ENCODE measurements around the gene OR6Y1. TPM values are rescaled to one million over a fixed set of nuclear protein-coding genes. Genes with fewer than 3 reads are reported as not detected.

The OR6Y1 gene, protein sequence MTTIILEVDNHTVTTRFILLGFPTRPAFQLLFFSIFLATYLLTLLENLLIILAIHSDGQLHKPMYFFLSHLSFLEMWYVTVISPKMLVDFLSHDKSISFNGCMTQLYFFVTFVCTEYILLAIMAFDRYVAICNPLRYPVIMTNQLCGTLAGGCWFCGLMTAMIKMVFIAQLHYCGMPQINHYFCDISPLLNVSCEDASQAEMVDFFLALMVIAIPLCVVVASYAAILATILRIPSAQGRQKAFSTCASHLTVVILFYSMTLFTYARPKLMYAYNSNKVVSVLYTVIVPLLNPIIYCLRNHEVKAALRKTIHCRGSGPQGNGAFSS
- total RNA-seq = not detected

DNA sequence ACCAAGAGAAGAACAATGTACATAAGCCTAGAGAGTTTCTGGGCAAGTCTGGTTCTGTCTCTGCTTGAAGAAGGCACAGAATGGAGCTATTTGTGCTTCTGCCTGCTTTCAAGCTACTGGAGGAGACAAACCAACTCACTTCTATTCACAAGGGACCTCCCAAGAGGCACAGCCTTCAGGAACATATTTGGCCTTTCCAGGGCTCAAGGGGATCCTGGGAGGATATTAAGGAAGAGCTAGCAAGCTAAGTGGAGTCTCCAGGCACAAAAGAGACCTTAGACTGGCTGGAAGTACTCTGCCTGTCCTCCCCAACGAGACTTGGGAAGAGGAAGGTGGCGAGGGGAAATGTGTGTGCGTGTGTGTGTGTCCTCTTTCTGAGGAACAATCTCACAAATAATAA is at the start of gene OR6Y1:
TSS of gene OR6Y1 (minus strand) at position 54 of the 400 bp plus-strand sequence. CDS start 6,300 bp downstream, outside the sequence.
- no peaks in the 10 kb centered on the region for H3K9me3 ChIP-seq
- H3K27ac ChIP-seq = no peak within 1 kb of the TSS
- TF ChIP-seq POLR2A (IDR thresholded peaks at IDR 0.05) = no peak
- TF ChIP-seq, protein P1, sequence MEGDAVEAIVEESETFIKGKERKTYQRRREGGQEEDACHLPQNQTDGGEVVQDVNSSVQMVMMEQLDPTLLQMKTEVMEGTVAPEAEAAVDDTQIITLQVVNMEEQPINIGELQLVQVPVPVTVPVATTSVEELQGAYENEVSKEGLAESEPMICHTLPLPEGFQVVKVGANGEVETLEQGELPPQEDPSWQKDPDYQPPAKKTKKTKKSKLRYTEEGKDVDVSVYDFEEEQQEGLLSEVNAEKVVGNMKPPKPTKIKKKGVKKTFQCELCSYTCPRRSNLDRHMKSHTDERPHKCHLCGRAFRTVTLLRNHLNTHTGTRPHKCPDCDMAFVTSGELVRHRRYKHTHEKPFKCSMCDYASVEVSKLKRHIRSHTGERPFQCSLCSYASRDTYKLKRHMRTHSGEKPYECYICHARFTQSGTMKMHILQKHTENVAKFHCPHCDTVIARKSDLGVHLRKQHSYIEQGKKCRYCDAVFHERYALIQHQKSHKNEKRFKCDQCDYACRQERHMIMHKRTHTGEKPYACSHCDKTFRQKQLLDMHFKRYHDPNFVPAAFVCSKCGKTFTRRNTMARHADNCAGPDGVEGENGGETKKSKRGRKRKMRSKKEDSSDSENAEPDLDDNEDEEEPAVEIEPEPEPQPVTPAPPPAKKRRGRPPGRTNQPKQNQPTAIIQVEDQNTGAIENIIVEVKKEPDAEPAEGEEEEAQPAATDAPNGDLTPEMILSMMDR (IDR thresholded peaks at IDR 0.05) = no peak
- no peaks in the 10 kb centered on the region for H3K27me3 ChIP-seq
- H3K4me1 ChIP-seq = no peaks in the 10 kb centered on the region
- no peak for DNase-seq
- no peaks in the 10 kb centered on the region for H3K36me3 ChIP-seq
- H3K4me3 ChIP-seq = no peak within 1 kb of the TSS

DNA sequence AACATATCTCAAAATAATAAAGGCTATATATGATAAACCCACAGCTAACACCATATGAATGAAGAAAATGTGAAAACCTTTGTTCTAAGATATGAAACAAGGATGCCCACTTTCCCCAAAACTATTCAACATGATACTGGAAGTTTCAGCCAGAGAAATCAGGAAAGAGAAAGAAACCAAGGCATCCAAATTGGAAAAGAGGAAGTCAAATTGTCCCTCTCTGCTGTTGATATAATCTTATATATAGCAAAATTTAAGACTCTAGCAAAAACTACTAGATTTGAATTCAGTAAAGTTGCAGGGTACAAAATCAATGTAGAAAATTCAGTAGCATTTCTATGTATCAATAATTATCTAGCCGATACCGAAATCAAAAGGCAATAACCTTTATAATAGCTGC is 46.5 kb upstream of the OR6Y1 start:
- Histone ChIP-seq H3K4me3 (no peak overlapping the region), H3K36me3 (no peaks in the 10 kb centered on the region), H3K4me1 (no peaks in the 10 kb centered on the region), H3K27me3 (no peaks in the 10 kb centered on the region), H3K9me3 (peaks cover 0 to 12% (median 2%) of the 10 kb centered on the region in 4 donors), H3K27ac (no peak overlapping the region)
- TF ChIP-seq, protein P1 (IDR thresholded peaks at IDR 0.05) = no peak
- no peak for TF ChIP-seq POLR2A (IDR thresholded peaks at IDR 0.05)
- no peak for DNase-seq

DNA sequence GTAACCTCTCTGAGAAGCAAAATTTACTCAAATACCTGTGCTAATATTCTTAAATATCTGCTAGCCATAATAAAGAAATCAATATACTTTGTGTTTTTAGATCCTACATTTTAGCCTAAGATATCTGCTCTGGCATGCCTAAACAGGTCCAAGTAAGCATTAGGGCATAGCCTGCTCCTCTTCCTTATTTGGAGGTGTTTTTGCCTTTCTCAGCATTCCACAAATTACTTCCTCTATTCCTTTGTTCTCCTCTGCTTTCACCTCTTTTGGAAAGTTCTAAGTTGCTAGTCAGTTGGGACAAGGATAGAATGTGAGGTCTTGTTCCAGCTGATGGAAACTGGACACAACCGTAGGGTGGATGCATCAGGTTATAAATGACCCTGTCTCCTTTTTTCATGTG is 32.7 kb upstream of the OR6Y1 start:
- TF ChIP-seq POLR2A (IDR thresholded peaks at IDR 0.05) = no peak
- TF ChIP-seq, protein P1 (IDR thresholded peaks at IDR 0.05) = no peak
- Histone ChIP-seq H3K27ac (no peak overlapping the region), H3K4me1 (no peaks in the 10 kb centered on the region), H3K36me3 (no peaks in the 10 kb centered on the region), H3K27me3 (no peaks in the 10 kb centered on the region), H3K4me3 (no peak overlapping the region), H3K9me3 (peaks cover 0 to 6% (median 3%) of the 10 kb centered on the region in 4 donors)
- no peak for DNase-seq

DNA sequence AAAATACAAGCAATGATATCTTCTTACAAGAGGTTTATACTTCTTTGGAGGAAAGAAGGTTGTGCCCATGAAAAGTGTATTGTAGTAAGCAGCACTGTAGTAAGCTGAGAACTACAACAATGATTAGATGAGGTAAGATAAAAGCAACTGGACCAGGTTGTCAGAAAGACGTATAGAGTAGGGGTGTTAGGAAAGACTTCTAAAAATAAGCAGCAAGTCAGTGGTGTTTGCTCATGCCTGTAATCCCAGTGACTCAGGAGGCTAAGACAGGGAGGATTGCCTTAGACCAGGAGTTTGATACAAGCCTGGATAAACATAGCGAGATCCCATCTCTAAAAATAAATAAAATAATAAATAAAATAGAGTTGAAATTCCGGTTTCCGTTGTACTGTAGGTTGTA is 29.8 kb upstream of the OR6Y1 start:
- TF ChIP-seq, protein P1 (IDR thresholded peaks at IDR 0.05) = no peak
- TF ChIP-seq POLR2A (IDR thresholded peaks at IDR 0.05) = no peak
- no peak for DNase-seq
- H3K27ac ChIP-seq = no peak overlapping the region
- H3K9me3 ChIP-seq = peaks cover 0 to 6% (median 3%) of the 10 kb centered on the region in 4 donors
- no peak overlapping the region for H3K4me3 ChIP-seq
- no peaks in the 10 kb centered on the region for H3K4me1 ChIP-seq
- H3K36me3 ChIP-seq = no peaks in the 10 kb centered on the region
- no peaks in the 10 kb centered on the region for H3K27me3 ChIP-seq

DNA sequence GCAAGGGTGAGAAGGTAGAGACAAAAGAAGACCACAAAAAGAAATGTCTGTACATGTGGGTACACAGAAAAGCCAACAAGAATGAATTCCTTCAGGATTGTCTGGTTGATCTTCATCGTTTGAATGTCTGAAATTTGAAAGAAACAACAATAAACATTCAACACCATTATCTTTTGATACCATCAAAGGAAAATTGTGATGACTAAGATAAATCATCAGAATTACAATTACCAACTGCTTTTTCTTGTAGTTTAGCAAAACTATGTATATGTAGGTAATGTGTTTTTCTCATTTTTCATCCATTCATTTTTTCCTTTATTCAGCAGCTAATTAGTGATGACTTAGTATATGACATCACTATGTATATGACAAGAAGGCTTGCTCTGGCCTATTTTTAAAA is 25.5 kb upstream of the OR6Y1 start, which contains the start of gene OR10X1:
TSS of gene OR10X1 (minus strand) at position 167 of the 400 bp plus-strand sequence. CDS start at position 167, 0 bp downstream.
- H3K27me3 ChIP-seq = no peaks in the 10 kb centered on the region
- no peak within 1 kb of the TSS for H3K27ac ChIP-seq
- H3K4me1 ChIP-seq = no peaks in the 10 kb centered on the region
- TF ChIP-seq, protein P1 (IDR thresholded peaks at IDR 0.05) = no peak
- TF ChIP-seq POLR2A (IDR thresholded peaks at IDR 0.05) = no peak
- no peaks in the 10 kb centered on the region for H3K9me3 ChIP-seq
- no peak for DNase-seq
- no peak within 1 kb of the TSS for H3K4me3 ChIP-seq
- H3K36me3 ChIP-seq = no peaks in the 10 kb centered on the region

Data from Peyer's patch (tissue), 4 donors.